ENCODE measurements around the gene DNAJA1.
"Not testable (repeated sequence)": the region's sequence is repeated elsewhere in the genome, so short reads cannot be mapped to it uniquely, and the experiment has no call there.

The DNAJA1 gene

DNA sequence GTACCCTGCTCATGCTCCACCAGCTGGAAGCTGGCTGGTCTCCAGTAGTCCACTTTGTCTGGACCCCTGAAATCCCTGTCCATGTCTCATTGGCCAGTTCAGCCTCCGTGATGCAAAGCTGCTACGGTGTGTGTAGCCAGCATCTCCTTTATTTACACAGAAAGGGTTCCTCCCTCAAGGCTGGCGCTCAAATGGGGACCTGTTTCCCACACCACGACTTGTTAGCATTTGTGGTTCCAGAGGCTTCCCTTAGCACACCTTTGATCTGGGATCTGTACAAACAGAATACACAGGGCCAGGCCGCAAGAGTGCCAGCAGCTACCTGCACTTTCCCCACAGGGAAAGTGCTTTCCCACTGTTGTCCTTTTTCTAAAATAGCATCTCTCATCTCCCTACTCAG is 57.1 kb downstream of the DNAJA1 start:
- DNase-seq (ENCODE audit: low read depth): no peak

DNA sequence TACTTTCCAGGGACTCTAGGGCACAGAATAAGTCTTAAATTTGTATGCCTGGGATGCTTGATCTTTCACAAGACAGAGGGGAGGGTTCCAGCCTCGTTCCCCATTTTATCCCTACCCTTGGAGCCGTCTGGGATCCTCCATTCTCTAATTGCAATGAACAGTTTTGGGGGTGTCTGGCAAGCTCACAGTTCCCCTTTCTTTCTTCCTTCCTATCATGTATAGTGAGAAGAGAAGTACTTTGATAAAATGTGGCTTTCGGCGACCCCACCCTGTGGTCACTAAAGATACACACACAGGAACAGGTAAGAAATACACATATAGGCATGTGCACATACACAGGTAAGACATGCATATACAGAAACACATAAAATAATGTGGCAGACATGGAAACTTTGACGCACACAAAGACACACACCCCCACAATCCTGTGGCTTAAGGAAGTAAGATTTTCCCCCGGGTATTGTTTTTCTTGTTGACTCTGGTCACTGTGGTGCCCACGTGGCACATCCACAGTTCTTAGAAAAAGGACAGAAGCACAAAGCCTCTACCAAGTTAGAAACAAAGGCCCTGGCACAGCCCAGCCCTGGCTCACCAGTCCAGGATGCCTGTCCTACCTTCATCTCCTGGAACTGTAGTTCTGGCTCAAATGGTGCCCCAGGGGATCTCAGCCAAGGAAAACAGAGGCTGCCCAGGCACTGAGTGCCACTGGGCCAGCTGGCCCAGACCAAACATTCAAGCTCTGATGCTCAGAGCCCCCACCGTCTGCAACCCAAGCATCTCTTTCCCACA is 57.7 kb downstream of the DNAJA1 start:
- DNase-seq (ENCODE audit: low read depth): no peak

GRCh38 chr9:33085672-33086071 is 60.6 kb downstream of the DNAJA1 start:
- not testable (repeated sequence) for DNase-seq (ENCODE audit: low read depth)
